C4-2B (cell line): Measurements from ENCODE around the gene DZIP1L.

Source experiments
- CTCF ChIP-seq: fragments of 450-650 bp; conservative IDR thresholded peaks from 2 replicates; pipeline ENCODE4 v1.5.1; 2017; ENCODE audit warnings: mild to moderate bottlenecking
- ZFX ChIP-seq: fragments of 450-650 bp; IDR thresholded peaks from 2 replicates; pipeline ENCODE4 v1.6.1; 2017

- no peak for TF ChIP-seq CTCF
- no peak for TF ChIP-seq ZFX
Observed at GRCh38 chr3:138072796-138073195, 42.6 kb downstream of the DZIP1L start.
